ENCODE data around the gene NFATC2.
"Not testable (repeated sequence)": the region's sequence is repeated elsewhere in the genome, so short reads cannot be mapped to it uniquely, and the experiment has no call there.

NFATC2 gene

GRCh38 chr20:51575486-51575885, 33.0 kb upstream of the NFATC2 start:
- no peak for DNase-seq (ENCODE audit: low read depth)
- TF ChIP-seq, protein P1, sequence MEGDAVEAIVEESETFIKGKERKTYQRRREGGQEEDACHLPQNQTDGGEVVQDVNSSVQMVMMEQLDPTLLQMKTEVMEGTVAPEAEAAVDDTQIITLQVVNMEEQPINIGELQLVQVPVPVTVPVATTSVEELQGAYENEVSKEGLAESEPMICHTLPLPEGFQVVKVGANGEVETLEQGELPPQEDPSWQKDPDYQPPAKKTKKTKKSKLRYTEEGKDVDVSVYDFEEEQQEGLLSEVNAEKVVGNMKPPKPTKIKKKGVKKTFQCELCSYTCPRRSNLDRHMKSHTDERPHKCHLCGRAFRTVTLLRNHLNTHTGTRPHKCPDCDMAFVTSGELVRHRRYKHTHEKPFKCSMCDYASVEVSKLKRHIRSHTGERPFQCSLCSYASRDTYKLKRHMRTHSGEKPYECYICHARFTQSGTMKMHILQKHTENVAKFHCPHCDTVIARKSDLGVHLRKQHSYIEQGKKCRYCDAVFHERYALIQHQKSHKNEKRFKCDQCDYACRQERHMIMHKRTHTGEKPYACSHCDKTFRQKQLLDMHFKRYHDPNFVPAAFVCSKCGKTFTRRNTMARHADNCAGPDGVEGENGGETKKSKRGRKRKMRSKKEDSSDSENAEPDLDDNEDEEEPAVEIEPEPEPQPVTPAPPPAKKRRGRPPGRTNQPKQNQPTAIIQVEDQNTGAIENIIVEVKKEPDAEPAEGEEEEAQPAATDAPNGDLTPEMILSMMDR (IDR thresholded peaks at IDR 0.05; ENCODE audit: low read length, missing control alignments), result no peak
- H3K4me3 ChIP-seq (replicated peaks; ENCODE audit: low read depth, low read length), result no peak overlapping the region

DNA sequence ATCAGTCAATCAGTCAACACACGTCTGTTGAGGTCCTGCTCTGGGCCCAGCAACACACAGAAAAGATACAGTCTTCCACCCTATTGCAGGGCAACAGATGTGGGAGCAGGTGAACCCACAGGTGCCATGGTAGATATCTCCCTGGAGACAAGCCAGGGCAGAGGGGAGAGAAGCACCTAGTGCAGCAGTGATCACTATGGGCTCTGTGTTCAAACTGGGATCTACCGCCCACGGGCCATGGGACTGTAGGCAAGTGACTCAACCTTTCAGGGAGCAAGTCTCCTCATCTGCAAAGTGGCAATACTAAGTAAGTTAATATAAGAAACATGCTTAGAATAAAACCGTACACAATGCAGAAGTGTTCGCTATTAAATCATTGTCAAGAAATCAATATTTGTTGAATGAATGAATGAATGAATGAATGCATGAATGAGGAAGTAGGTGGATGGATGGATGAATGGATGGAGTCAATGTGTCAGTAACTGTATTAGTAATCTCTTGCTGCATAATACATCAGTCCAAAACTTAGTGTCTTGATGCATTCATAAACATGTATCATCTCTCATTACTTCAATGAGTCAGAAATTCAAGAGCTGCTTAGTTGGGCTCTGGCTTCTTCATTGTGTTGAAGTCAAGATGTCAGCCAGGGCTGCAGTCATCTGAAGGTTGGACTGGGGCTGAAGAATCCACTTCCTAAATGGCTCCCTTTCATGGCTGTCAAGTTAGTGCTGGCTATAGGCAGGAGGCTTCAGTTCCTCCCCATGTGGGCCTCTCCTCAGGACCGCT, 31.9 kb upstream of the NFATC2 start:
- no peak for DNase-seq (ENCODE audit: low read depth)
- TF ChIP-seq, protein P1 (IDR thresholded peaks at IDR 0.05; ENCODE audit: low read length, missing control alignments), result no peak
- no peak overlapping the region for H3K4me3 ChIP-seq (replicated peaks; ENCODE audit: low read depth, low read length)

- H3K4me3 ChIP-seq (replicated peaks; ENCODE audit: low read depth, low read length), result no peak overlapping the region
- TF ChIP-seq, protein P1 (IDR thresholded peaks at IDR 0.05; ENCODE audit: low read length, missing control alignments), result no peak
- DNase-seq (ENCODE audit: low read depth), result no peak
These were observed 31.2 kb upstream of the NFATC2 start for GRCh38 chr20:51573576-51574243.

DNA sequence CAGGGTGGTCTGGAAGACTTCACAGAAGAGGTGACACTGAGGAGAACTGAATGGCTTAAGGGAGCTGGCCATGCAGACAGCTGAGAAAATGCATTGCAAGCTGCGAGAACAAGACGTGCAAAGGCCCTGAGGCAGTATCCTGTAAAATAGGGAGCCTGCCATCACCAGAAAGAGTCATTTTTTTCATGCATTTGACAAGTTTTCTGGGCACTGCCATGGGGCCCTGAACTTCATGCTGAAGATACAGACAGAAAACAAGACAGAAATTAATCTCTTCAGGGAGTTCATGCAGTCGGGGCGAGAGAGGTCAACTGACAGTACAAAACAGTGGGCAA, 28.9 kb upstream of the NFATC2 start:
- DNase-seq (ENCODE audit: low read depth), result no peak
- H3K4me3 ChIP-seq (replicated peaks; ENCODE audit: low read depth, low read length), result no peak overlapping the region
- TF ChIP-seq, protein P1 (IDR thresholded peaks at IDR 0.05; ENCODE audit: low read length, missing control alignments), result no peak

- TF ChIP-seq, protein P1 (IDR thresholded peaks at IDR 0.05; ENCODE audit: low read length, missing control alignments), result no peak
These were observed 28.4 kb upstream of the NFATC2 start for GRCh38 chr20:51570739-51571459.

GRCh38 chr20:51569815-51570738, 27.6 kb upstream of the NFATC2 start:
- H3K4me3 ChIP-seq (replicated peaks; ENCODE audit: low read depth, low read length), result no peak overlapping the region
- DNase-seq (ENCODE audit: low read depth), result no peak
- TF ChIP-seq, protein P1 (IDR thresholded peaks at IDR 0.05; ENCODE audit: low read length, missing control alignments), result no peak

More at GRCh38 chr20:51570739-51571459, 28.4 kb upstream of the NFATC2 start:
- DNase-seq (ENCODE audit: low read depth), result no peak
- no peak overlapping the region for H3K4me3 ChIP-seq (replicated peaks; ENCODE audit: low read depth, low read length)

GRCh38 chr20:51568533-51568932, 26.0 kb upstream of the NFATC2 start:
- DNase-seq (ENCODE audit: low read depth); H3K4me3 ChIP-seq (replicated peaks; ENCODE audit: low read depth, low read length): not testable (repeated sequence)
